Ectodermal cell (in vitro differentiated cells): ENCODE results near the gene PPP2R5C.

ENCODE experiments used
- H3K27ac ChIP-seq: 2 replicates; pipeline ENCODE4 v1.7.0; 2013; ENCODE audit warnings: mild to moderate bottlenecking, low read depth, low read length; ENCODE audit not compliant: insufficient read depth, poor library complexity, severe bottlenecking
- H3K27me3 ChIP-seq: 2 replicates; pipeline ENCODE4 v1.7.0; 2013; ENCODE audit warnings: mild to moderate bottlenecking, low read length; ENCODE audit not compliant: insufficient read depth, control insufficient read depth, poor library complexity, severe bottlenecking
- H3K36me3 ChIP-seq: one replicate; pipeline ENCODE4 v1.7.0; 2013; ENCODE audit warnings: low read length; ENCODE audit not compliant: control insufficient read depth, insufficient read depth
- H3K4me1 ChIP-seq: one replicate; pipeline ENCODE4 v1.7.0; 2013; ENCODE audit warnings: low read length; ENCODE audit not compliant: control insufficient read depth, insufficient read depth
- H3K4me3 ChIP-seq: 2 replicates; pipeline ENCODE4 v1.7.0; 2013; ENCODE audit warnings: low read depth, low read length, control low read depth; ENCODE audit not compliant: insufficient read depth
- H3K9me3 ChIP-seq: 2 replicates; pipeline ENCODE4 v1.7.0; 2013; ENCODE audit warnings: mild to moderate bottlenecking, low read length, moderate library complexity; ENCODE audit not compliant: control insufficient read depth
- WGBS, 2 experiments: methylation state at CpG; one replicate each; pipeline ENCODE4 v1.1.7; 2013; ENCODE audit warnings: missing lambda C conversion rate in 2 of 2; 5-methylcytosine and 5-hydroxymethylcytosine counted together

The PPP2R5C gene

GRCh38 chr14:101894365-101895081 is 133.0 kb downstream of the PPP2R5C start:
- Histone ChIP-seq H3K4me3 (no peak overlapping the region), H3K27me3 (no peaks in the 10 kb centered on the region), H3K36me3 (peaks cover 27% of the 10 kb centered on the region), H3K27ac (no peak overlapping the region), H3K4me1 (no peaks in the 10 kb centered on the region), H3K9me3 (no peaks in the 10 kb centered on the region)
- WGBS, 2 experiments, result 90 to 94% methylated on average over 10 to 12 of the region's 12 CpGs

- peaks cover 28% of the 10 kb centered on the region for H3K36me3 ChIP-seq
Observed at GRCh38 chr14:101895256-101895655, 133.7 kb downstream of the PPP2R5C start.

GRCh38 chr14:101897326-101897725 is 135.8 kb downstream of the PPP2R5C start:
- WGBS, 2 experiments, result 83 to 87% methylated on average over 9 of the region's 9 CpGs
- Histone ChIP-seq H3K4me1 (no peaks in the 10 kb centered on the region), H3K4me3 (no peak overlapping the region), H3K36me3 (peaks cover 48% of the 10 kb centered on the region), H3K27ac (no peak overlapping the region), H3K27me3 (no peaks in the 10 kb centered on the region), H3K9me3 (no peaks in the 10 kb centered on the region)

More at GRCh38 chr14:101895256-101895655, 133.7 kb downstream of the PPP2R5C start:
- Histone ChIP-seq H3K27ac (no peak overlapping the region), H3K27me3 (no peaks in the 10 kb centered on the region), H3K4me1 (no peaks in the 10 kb centered on the region), H3K9me3 (no peaks in the 10 kb centered on the region), H3K4me3 (no peak overlapping the region)
- WGBS, 2 experiments, result 86 to 91% methylated on average over 8 of the region's 9 CpGs

GRCh38 chr14:101898416-101898815 is 136.9 kb downstream of the PPP2R5C start:
- 95 to 96% methylated on average over 7 of the region's 8 CpGs for WGBS, 2 experiments
- H3K36me3 ChIP-seq, result peaks cover 54% of the 10 kb centered on the region
- H3K9me3 ChIP-seq, result no peaks in the 10 kb centered on the region
- H3K4me3 ChIP-seq, result no peak overlapping the region
- no peaks in the 10 kb centered on the region for H3K27me3 ChIP-seq
- H3K4me1 ChIP-seq, result no peaks in the 10 kb centered on the region
- H3K27ac ChIP-seq, result no peak overlapping the region

GRCh38 chr14:101899263-101899662 is 137.8 kb downstream of the PPP2R5C start:
- H3K36me3 ChIP-seq, result peaks cover 57% of the 10 kb centered on the region
- WGBS, 2 experiments, result 96 to 98% methylated on average over 10 of the region's 11 CpGs

GRCh38 chr14:101900253-101900652 is 138.7 kb downstream of the PPP2R5C start:
- no peak overlapping the region for H3K27ac ChIP-seq
- H3K27me3 ChIP-seq, result no peaks in the 10 kb centered on the region
- no peaks in the 10 kb centered on the region for H3K4me1 ChIP-seq
- peaks cover 60% of the 10 kb centered on the region for H3K36me3 ChIP-seq
- 91% methylated on average over 10 of the region's 10 CpGs for WGBS, 2 experiments
- no peaks in the 10 kb centered on the region for H3K9me3 ChIP-seq
- H3K4me3 ChIP-seq, result no peak overlapping the region

More at GRCh38 chr14:101899263-101899662, 137.8 kb downstream of the PPP2R5C start:
- no peak overlapping the region for H3K4me3 ChIP-seq
- H3K9me3 ChIP-seq, result no peaks in the 10 kb centered on the region
- no peak overlapping the region for H3K27ac ChIP-seq
- no peaks in the 10 kb centered on the region for H3K4me1 ChIP-seq
- H3K27me3 ChIP-seq, result no peaks in the 10 kb centered on the region

GRCh38 chr14:101903111-101903561 is 141.6 kb downstream of the PPP2R5C start:
- no peak overlapping the region for H3K4me3 ChIP-seq
- H3K36me3 ChIP-seq, result peaks cover 67% of the 10 kb centered on the region
- no peaks in the 10 kb centered on the region for H3K9me3 ChIP-seq
- 96 to 97% methylated on average over 13 of the region's 13 CpGs for WGBS, 2 experiments
- H3K27me3 ChIP-seq, result no peaks in the 10 kb centered on the region
- no peaks in the 10 kb centered on the region for H3K4me1 ChIP-seq
- no peak overlapping the region for H3K27ac ChIP-seq

- Histone ChIP-seq H3K4me1 (no peaks in the 10 kb centered on the region), H3K27ac (no peak overlapping the region), H3K27me3 (no peaks in the 10 kb centered on the region), H3K36me3 (peaks cover 59% of the 10 kb centered on the region), H3K9me3 (no peaks in the 10 kb centered on the region), H3K4me3 (no peak overlapping the region)
- WGBS, 2 experiments, result 90 to 91% methylated on average over 9 of the region's 9 CpGs
Observed at GRCh38 chr14:101905614-101906013, 144.1 kb downstream of the PPP2R5C start.

GRCh38 chr14:101906645-101907044 is 145.1 kb downstream of the PPP2R5C start:
- H3K36me3 ChIP-seq, result peaks cover 49% of the 10 kb centered on the region

GRCh38 chr14:101907619-101908018 is 146.1 kb downstream of the PPP2R5C start:
- H3K27me3 ChIP-seq, result no peaks in the 10 kb centered on the region
- H3K36me3 ChIP-seq, result peaks cover 39% of the 10 kb centered on the region
- WGBS, 2 experiments, result 94 to 97% methylated on average over 16 of the region's 16 CpGs
- H3K9me3 ChIP-seq, result no peaks in the 10 kb centered on the region
- H3K4me1 ChIP-seq, result no peaks in the 10 kb centered on the region
- H3K4me3 ChIP-seq, result no peak overlapping the region
- no peak overlapping the region for H3K27ac ChIP-seq

More at GRCh38 chr14:101906645-101907044, 145.1 kb downstream of the PPP2R5C start:
- H3K27ac ChIP-seq, result no peak overlapping the region
- no peaks in the 10 kb centered on the region for H3K27me3 ChIP-seq
- 95% methylated on average over 6 to 7 of the region's 7 CpGs for WGBS, 2 experiments
- H3K9me3 ChIP-seq, result no peaks in the 10 kb centered on the region
- no peaks in the 10 kb centered on the region for H3K4me1 ChIP-seq
- no peak overlapping the region for H3K4me3 ChIP-seq
